Activated CD4-positive, alpha-beta T cell treated with anti-CD3 and anti-CD28 coated beads, Interleukin-2, amount 50 U/mL, for 16 hours (primary cell): ENCODE results near the gene ARHGAP10.
"Not testable (repeated sequence)": the region's sequence is repeated elsewhere in the genome, so short reads cannot be mapped to it uniquely, and the experiment has no call there.

Source experiments
- DNase-seq: peaks from one replicate; pipeline ENCODE4 v3.0.0-alpha.2; 2020

ARHGAP10 gene

DNA sequence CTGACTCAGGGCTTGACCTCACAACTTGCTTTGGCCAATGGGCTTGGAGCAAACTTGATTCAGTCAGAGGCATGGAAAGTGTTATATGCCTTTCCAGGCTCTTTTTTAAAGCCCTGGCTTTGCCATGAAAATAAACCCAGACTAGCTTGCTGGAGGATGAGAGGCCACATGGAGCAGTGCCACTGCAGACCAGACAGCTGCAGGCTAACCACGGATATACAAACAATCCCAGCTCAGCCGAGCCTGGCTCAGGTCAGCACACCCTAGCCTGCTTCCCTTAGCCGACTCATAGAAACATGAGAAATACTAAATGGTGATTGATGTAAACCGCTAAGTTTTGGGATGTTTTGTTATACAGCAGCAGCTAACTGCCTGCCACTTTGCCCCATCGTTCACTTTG lies 345.1 kb downstream of the ARHGAP10 start:
- DNase-seq: no peak

DNA sequence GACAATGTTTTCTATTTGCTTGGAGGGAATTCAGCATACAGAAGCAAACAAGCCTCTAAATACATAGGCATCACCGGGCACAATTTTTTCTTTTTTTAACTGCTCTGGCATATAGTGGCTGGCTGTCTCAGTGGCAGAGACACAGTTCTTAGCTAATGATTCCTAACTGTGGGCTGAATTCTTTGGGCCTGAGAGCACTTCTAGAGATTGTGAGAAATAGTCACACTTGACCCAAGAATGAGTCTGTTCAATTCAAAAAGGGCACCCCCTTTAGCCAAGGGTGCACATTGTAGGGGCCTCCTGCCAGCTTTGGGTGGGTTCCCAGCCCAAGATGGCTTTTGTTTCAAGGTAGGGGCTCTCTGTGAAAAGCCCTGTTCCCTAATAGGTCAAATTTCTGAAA lies 345.7 kb downstream of the ARHGAP10 start:
- no peak for DNase-seq

DNA sequence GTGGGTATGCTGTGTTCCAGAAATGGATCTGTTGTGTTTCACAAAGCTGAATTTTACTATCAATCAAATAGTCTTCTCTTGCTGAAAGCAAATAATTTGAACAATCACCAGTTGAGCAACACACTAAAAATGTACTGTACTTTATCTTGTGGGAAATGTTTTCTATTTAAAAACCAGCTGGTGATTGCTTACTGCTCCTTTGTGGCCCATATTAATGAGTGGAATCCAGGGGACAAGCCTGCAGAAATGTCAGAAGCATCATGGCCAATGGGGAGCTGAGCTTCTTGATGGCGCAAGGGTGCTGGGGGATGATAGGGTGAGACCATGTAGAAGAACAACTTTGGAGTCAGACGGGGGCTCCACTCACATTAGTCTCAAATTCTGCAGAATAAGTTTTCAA lies 346.2 kb downstream of the ARHGAP10 start:
- no peak for DNase-seq

DNA sequence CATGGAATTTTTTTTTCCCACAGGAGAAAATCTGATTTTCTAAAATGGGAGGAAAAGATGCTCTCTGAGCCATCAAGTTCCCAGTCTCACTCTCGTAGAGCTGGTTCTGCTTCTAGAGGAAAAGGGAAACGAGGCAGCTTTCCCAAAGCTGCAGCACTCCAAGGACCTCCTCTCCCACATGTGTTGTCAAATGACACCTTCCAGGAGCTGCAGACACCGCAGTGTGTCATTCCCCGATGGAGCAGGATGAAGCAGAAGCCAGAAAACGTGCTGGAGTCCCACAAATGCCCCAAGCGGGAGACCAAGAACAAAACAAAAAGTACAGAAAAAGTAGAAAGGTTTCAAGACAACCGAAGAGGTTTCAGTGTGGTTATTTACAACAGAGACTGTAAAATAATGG lies 348.1 kb downstream of the ARHGAP10 start:
- DNase-seq: no peak

DNA sequence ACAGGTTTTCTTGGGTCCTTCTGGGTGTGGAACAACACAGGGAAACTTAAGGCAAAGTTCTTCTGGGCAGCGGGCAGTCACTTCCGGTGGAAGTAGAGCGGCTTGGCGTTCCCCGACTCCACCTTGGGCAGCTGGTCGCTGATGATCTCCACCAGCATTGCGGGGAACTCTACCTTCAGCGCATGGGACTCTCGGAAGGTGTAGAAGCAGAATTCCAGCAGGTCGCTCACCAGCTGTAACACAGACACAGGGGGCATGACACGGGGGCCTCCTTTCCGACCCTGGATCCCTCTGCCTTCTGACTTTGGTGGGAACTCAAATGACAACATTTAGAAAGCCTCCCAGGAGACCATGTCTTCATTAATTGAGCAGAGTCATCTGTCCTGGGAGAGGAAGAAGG lies 349.4 kb downstream of the ARHGAP10 start:
- no peak for DNase-seq

DNA sequence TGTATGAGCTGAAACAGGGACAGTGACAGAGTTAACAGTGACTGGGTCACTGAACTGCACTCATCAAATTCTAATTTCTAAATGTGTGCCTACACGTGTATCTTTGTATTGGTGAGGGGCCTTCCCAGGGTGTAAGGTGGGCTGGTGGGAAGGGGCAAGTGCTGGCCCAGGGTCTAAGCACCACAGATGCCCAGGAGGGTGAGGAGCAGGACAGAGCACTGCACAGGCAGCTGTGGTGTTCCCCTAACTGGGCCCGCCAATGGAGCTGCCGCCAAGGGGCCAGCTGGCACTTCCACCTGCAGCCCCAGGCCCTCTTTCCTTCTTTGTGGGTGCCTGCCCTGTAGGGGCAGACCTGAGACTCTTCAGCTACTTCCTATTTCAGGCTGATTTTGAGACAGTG lies 349.9 kb downstream of the ARHGAP10 start:
- no peak for DNase-seq

DNA sequence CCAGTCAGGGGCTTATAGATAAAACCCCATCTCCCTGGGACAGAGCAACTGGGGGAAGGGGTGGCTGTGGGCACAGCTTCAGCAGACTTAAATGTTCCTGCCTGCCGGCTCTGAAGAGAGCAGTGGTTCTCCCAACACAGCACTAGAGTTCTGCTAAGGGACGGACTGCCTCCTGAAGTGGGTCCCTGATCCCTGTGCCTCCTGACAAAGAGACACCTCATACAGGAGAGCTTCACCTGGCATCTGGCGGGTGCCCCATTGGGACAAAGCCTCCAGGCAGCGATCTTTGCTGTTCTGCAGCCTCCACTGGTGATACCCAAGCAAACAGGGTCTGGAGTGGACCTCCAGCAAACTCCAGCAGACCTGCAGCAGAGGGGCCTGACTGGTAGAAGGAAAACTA lies 351.2 kb downstream of the ARHGAP10 start:
- not testable (repeated sequence) for DNase-seq

DNA sequence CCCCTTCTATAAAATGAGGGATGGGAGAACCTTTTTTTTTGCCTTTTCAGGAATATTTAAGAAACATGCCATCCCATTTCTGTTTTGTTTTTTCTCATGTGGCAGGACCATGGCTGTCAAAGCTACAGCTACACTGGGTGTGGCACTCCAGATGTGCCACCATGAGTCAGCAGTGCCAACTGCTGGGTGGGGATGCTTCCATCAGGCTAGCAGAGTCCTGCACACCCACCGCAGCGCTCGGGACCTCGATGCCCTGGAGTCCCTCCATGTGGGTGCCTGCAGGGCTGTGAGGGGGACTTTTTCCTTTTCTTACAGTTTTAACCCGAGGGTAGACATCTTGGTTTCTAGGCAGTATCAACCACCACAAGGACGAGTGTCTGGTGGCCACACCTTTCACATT lies 357.7 kb downstream of the ARHGAP10 start:
- DNase-seq: no peak

DNA sequence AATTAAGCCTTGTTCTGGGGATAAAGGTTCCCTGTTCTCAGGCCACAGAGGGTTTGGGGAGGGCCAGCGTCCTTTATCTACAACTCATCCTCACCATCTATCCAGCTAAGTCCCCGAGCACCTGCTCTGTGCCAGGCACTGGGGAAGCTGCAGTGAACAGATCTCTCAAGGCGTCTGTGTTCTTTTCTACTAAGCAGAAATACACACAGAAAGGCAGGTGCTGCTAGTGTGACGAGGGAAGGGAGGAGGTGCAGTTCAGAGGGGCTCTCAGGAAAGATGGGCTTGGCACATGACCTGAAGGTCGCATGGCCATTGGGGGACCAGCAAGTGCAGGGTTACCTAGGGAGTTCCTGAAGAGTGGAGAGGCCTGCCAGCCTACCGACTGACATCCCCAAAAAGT lies 358.1 kb downstream of the ARHGAP10 start:
- no peak for DNase-seq

DNA sequence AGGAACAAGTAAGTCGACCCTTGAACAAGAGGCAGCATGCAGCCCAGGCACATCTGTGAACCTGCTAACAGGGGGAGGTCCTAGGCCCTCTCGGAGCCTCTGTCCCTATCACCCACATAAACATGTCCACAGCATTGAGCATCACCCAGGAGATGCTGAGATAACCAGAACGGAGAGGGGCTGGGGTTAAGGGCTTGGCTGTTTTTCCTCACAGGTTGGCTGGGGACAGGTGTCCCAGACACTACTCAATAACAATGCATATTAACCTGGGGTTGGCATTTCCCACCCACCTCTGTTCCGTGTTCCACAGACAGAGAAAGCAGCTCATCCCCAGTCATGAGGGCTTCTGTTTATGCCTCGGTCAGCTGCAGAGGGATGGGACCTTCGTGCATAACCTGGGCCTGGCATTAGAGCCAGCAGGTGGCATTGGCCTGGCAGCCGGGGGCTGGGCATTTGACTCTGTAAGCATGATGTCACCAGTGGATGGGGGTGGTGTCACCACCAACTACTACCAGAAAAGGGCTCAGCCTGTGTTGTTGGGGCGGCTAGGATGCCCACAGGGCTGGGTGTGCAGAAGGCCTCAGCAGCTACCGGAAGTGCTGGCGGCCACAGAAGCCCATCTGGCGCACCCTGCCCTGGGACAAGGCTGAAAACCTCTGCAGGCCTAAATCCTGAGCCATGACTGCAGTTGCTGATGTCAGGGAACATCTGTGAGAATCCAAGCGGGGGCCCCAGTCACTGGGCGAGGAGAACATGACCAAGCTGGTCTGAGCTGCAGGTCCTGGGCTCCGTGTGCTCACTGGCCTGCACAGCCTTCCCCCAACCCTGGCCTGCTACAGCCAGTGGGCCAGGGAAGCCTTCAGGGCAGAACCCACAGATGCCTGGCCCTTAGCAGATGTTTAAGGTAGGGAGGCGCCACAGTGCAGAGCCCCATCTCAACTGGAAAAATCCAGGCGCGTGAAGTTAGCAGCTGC lies 358.9 kb downstream of the ARHGAP10 start:
- DNase-seq: no peak

DNA sequence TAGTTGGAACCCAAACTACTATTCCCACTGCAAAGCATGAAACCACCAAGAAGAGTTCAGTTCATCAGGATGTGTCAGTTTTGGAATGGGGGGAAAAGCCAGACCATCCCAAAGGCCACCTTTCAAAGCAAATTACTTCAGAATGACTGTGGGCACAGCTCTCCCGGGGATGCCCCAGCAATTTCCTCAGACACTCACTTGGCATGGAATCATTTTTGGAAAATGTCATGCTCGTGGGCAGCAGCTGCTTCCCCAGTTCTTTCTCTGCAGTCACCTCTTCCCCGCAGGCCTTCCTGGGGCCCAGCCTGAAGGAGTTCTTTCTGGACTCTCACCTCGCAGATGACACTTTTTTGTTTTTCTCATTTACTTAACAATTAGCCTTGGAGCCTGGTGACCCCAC lies 360.0 kb downstream of the ARHGAP10 start:
- no peak for DNase-seq

DNA sequence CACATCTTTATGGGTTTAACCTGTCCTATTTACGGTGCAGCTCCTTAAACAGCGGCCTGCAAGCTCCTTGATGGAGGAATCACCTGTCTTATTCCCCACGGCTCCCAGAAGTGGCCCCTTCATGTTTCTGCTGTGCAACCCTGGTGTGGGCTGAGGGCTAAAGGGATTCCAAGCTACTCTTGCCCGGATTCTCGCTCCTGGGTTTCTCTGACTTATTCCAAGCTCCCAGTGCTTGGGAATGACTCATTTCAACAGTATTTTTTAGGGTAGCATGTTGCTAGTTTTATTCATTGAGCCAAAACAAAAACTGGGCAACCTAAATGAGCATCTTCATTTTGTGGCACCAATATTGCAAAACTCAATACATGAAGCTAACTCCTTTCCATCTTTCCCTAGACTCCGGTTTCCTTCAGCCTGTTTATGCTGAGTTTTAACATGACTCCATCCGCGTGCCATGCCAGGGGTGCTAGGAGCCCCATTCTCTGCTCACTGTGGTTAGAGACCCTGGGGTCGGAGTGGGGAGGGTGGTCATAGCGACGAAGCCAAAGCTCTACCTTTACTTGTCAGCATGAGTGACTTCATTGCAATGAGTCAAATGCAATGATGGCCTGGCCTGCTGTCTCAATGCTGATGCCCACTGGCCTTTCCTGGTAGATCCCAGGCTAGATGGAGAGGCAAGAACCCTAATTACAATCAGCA lies 360.6 kb downstream of the ARHGAP10 start:
- no peak for DNase-seq

DNA sequence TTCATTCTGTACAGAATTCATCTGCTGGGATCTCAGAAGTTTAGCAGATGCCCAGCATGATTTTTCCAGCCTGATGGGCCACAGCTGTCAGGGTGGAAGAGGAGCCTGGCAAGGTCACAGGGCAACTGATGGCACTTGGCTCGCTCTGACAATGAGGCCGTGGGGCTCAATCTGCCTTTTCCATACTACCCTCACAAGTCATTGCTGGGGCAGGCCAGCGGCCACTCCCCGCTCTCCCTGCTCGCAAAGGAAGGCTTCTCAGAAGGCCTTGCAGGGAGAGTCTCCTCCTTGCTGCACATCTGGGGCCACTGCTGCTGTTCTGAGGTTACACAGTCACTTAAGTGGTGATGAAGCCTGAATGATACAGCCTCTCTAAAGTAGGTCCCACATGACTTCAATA lies 361.2 kb downstream of the ARHGAP10 start:
- no peak for DNase-seq

DNA sequence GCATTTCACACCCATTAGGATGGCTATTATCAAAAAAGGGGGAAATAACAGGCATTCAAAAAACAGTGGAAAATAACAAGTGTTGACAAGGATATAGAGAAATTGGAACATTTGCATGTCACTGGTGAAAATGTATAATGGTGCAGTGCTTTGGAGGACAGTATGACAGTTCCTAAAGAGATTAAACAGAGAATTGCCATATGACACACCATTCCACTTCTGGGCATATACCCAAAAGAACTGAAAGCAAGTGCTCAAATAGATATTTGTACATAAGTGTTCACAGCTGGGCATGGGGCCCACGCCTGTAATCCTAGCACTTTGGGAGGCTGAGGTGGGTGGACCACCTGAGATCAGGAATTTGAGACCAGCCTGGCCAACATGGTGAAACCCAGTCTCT lies 362.3 kb downstream of the ARHGAP10 start:
- DNase-seq: no peak

DNA sequence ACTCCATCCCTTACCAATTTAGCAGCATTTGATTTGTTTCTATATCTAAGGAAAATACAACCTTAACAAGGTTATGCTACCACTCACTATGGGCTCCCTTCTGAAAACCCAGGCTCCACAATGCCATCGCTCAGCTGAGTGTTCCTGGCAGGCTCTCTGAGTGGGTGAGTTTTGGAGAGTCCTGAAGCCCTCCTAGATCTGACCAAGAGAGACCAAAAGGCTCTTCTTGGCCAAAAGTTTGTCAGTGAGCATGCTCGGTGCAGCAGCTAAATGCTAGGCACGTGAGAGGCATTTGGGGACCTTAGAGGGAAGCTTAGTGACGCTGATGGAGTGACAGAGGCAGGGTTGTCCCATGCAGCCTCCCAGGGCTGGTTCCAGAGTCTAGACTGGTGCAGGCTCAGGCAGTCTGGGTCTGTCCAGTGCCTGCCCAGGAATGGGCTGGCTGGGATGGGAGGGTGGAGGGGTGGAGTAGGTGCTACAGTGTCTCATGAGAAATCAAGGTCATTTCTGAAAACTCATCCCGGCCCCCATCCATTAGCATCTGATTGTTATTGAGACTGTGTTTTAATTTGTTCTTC lies 363.5 kb downstream of the ARHGAP10 start:
- no peak for DNase-seq

DNA sequence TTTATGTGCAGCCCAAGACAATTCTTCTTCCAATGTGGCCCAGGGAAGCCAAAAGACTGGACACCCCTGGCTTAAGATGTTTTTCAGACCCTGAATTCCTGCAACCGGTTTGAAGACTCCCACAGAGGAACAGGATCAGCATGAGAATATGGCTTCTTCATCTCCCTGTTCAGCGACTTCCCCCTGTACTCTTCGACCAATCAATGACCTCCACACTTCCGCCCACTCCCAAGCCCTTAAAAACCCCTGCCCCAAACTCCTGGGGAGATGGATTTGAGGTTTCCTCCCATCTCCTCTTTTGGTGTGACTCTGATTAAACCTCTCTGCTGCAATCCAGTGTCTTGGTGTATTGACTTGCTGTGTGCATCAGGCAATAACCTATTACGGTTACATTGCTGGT lies 365.9 kb downstream of the ARHGAP10 start:
- no peak for DNase-seq

DNA sequence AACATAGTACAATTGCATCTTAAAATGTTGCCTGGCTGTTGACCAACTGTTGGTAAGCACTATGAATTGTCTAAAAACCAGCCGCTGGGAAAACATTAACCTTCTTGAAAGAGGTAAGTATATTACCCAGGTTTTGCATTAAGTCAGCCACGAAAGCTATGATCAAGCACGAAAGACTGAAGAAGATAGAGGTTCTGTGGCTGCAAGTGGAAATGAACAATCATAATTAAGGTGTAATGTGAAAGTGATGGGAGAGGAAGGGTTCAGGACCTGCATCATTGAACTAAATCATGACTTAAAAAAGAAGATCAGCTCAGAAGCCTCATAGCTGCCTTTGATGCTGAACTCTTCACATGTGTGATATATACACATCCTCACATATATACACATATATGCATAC lies 369.3 kb downstream of the ARHGAP10 start:
- no peak for DNase-seq

DNA sequence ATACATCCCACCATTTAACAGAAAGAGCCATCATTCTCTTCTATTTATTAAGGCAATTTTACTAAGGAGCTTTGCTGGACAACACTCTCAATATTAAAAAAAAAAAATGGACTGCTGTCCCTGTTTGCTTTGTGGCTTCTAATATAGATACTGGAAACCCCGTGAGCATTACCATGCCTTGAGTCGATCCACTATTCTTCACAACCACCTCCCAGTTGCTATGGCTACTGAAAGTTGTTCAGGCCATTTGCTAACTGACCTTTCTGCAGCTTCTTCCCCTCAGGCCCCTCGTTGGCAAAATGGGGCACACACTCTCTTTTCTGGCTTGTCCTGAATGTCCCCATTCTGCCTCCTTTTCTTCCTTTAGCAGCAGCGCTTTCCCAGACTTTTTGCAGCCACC lies 369.9 kb downstream of the ARHGAP10 start:
- DNase-seq: no peak

DNA sequence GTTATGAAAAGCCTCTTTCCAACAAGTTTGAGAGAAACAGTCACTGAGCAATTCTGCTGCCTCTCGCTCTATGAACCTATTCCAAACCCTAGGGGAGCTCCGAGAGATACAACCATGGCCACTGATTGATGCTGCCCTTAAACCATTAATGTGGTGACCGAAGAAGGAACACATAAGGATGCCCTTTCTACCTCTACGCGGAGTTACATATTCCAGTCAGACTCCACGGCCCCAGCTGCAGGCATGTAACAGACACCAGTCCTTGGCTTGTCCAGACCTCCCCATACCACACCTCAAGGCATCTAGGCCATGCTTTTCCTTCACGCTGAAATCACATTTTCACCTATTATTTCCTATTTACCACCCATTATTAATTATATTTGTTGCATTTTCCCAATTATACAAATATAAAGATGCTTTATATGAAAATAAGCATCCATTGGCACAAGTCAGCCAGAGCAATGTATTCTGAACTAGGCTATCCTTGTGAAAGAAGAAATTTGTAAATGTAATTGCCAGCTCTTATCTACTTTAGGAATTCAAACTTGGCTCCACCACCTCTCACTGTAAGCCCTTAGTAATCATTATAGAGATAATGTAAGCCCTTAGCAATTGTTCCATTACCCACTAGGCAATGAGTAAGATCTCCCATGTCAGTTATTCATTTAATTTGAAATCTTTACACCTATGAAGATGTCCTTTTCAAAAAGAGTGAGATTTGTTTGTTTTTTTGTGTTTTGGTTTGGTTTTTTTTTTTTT lies 371.9 kb downstream of the ARHGAP10 start:
- DNase-seq: no peak

DNA sequence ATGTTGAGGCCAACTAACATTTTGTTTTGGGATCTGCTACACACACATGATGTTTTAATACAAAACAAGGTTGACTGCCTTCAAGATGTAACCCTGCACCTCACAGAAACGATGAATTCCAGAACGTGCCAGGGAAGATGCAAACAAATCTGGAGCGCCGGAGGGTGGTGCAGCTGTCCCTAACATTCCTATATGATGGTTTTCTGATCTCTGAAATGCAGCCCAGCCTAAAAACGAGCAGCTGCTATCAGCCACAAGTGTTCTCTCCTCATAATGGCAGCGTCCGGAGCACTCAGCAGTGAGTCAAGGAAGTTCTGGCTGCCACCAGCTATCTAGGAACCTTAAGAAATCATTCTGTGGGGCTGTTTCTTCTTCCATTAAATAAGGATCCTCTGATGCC lies 376.9 kb downstream of the ARHGAP10 start:
- no peak for DNase-seq

DNA sequence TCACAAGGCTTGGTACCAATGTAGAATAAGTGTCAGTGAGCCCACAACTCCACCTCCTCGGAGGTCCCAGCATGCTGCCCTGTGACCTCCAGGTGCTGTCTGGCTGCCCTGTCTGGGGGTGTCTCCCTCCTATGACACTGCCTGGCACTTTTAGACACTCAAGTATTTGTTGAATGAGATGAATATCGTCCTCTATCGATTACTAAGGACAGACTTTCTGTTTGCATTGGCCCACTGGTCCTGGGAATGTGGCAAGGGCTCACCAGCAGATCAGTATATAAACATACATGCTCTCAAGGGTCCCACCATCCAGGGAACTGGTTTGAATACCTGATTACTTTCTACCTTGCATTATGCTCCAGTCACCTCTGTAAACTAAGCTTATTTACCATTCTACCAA lies 377.3 kb downstream of the ARHGAP10 start:
- no peak for DNase-seq

DNA sequence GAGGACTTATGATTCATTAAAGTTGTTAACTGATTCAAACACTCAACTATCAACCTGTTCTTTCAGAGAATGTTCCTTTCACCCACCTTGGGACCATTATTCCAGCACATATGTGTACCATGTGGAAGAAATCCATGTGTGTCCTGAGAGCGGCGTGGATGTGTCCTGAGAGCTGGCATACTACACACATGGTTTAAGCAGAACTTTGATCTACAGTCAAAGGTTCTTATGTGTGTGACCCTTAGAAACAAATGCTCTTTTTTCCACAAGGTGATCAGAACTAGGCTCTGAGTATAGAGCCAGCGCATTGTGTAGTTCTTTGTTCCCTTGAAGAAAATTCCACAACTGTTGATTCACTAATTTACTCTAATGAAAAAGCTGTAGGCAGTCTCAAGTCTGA lies 378.3 kb downstream of the ARHGAP10 start:
- no peak for DNase-seq
